Lower leg skin (tissue), 4 donors: Measurements from ENCODE around the gene ACKR2. TPM values are rescaled to one million over a fixed set of nuclear protein-coding genes. Genes with fewer than 3 reads are reported as not detected.

Experiments
- DNase-seq, 2 donors: peaks; one replicate each; pipeline ENCODE4 v3.0.0-alpha.2; 2019; ENCODE audit warnings: low spot score in 2 of 2
- H3K4me3 ChIP-seq: fragments of 200-600 bp; sonication (generic); 2 replicates; pipeline ENCODE4 v1.5.1; 2017; ENCODE audit warnings: mild to moderate bottlenecking, low read depth; ENCODE audit not compliant: poor library complexity, severe bottlenecking
- POLR2A ChIP-seq, 2 donors: fragments of 450-650 bp; IDR thresholded peaks; one replicate each; pipeline ENCODE4 v1.6.1; 2016 to 2017; ENCODE audit warnings: antibody characterized with exemption in 2 of 2, mild to moderate bottlenecking in 1 of 2, moderate library complexity in 1 of 2
- WGBS, 2 donors: methylation state at CpG; one replicate each; pipeline ENCODE4 v1.1.5; 2018; 5-methylcytosine and 5-hydroxymethylcytosine counted together
- intact Hi-C: fragments of 100-400 bp; cut with DNase I; formaldehyde crosslinking; loops from one replicate; pipeline ENCODE4 v1.15.0; 2023; ENCODE audit warnings: low total_unique reads
- total RNA-seq, 4 donors: library from RNA; depleted of rRNA; stranded (reverse); fragments of >200 nt; gene quantifications; one replicate each; pipeline ENCODE4 v1.1.0, GENCODE V29; 2016
- TF ChIP-seq, protein P1 (sequence below), 3 donors: fragments of 450-650 bp; IDR thresholded peaks; one replicate each; pipeline ENCODE4 v1.5.1; 2016; ENCODE audit warnings: antibody characterized with exemption in 3 of 3, mild to moderate bottlenecking in 3 of 3, moderate library complexity in 2 of 3

Gene ACKR2
- total RNA-seq, 4 donors from 2014 or later = 3.7 to 6.3 (median 4.5) TPM

DNA sequence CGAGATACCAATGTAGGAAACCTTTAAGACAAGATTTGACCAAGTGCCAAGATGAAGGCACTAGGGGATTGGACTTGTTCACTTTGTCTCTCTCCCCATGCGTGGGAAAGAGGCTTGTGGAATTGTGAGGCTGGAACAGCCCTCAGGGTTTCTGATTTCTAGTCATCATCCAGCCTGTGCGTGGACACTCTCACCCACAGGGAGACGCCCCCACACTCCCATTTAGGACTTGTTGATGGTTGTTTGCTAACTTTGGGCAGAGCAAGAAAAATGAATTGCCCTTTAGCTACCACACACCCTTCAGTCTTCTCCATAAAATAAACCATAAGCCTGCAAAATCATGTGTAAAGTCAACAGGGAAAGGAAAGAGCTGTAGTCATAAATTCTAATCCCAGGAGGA, 18.4 kb downstream of the ACKR2 start:
- intact Hi-C loops = loop anchor here (5.0 kb wide), 1 partner anchor 55 kb away; no protein-coding TSS in a partner anchor
- no peak for DNase-seq
- no peak overlapping the region for H3K4me3 ChIP-seq
- TF ChIP-seq POLR2A (IDR thresholded peaks at IDR 0.05) = no peak
- TF ChIP-seq, protein P1, sequence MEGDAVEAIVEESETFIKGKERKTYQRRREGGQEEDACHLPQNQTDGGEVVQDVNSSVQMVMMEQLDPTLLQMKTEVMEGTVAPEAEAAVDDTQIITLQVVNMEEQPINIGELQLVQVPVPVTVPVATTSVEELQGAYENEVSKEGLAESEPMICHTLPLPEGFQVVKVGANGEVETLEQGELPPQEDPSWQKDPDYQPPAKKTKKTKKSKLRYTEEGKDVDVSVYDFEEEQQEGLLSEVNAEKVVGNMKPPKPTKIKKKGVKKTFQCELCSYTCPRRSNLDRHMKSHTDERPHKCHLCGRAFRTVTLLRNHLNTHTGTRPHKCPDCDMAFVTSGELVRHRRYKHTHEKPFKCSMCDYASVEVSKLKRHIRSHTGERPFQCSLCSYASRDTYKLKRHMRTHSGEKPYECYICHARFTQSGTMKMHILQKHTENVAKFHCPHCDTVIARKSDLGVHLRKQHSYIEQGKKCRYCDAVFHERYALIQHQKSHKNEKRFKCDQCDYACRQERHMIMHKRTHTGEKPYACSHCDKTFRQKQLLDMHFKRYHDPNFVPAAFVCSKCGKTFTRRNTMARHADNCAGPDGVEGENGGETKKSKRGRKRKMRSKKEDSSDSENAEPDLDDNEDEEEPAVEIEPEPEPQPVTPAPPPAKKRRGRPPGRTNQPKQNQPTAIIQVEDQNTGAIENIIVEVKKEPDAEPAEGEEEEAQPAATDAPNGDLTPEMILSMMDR (IDR thresholded peaks at IDR 0.05) = no peak
- WGBS, 2 donors = 38 to 63% methylated on average over 4 of the region's 4 CpGs

DNA sequence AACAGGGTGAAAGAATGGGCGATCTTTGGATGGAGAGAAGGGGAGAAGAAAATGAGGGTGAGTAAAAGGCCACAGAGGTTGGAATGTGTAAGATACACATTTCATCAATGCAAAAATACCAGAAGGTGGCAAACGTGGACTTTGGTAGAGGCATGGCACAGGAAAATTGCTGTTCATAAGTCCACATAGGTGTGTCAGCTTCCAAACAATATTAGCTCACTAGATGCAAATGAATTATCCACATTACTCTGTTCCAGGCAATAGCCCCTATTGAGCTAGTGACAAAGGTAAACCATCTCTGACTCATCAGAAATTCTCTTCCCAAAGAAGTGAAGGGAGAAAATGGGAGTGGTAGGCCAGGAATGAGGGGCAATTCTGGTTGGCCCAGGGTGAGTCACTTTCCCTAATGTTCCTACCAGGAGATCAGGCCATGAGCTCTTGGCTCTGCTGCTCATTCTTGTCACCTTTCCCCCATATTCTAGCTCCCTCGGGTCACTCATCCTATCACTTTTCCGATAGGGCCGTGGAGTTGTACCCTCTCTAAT, 19.9 kb downstream of the ACKR2 start:
- TF ChIP-seq, protein P1 (IDR thresholded peaks at IDR 0.05) = no peak
- TF ChIP-seq POLR2A (IDR thresholded peaks at IDR 0.05) = no peak
- intact Hi-C loops = loop anchor here (5.0 kb wide), 1 partner anchor 53 kb away; no protein-coding TSS in a partner anchor
- no peak for DNase-seq
- no peak overlapping the region for H3K4me3 ChIP-seq
- WGBS, 2 donors = 92 to 93% methylated on average over 5 of the region's 5 CpGs

GRCh38 chr3:42829628-42830436, 20.6 kb downstream of the ACKR2 start:
- no peak overlapping the region for H3K4me3 ChIP-seq
- intact Hi-C loops = loop anchor here (5.0 to 10.0 kb wide), 2 partner anchors 52 to 55 kb away; partner anchors contain the start of gene CCDC13
- no peak for DNase-seq
- TF ChIP-seq, protein P1 (IDR thresholded peaks at IDR 0.05) = no peak
- no peak for TF ChIP-seq POLR2A (IDR thresholded peaks at IDR 0.05)
- 81 to 86% methylated on average over 5 of the region's 5 CpGs for WGBS, 2 donors

DNA sequence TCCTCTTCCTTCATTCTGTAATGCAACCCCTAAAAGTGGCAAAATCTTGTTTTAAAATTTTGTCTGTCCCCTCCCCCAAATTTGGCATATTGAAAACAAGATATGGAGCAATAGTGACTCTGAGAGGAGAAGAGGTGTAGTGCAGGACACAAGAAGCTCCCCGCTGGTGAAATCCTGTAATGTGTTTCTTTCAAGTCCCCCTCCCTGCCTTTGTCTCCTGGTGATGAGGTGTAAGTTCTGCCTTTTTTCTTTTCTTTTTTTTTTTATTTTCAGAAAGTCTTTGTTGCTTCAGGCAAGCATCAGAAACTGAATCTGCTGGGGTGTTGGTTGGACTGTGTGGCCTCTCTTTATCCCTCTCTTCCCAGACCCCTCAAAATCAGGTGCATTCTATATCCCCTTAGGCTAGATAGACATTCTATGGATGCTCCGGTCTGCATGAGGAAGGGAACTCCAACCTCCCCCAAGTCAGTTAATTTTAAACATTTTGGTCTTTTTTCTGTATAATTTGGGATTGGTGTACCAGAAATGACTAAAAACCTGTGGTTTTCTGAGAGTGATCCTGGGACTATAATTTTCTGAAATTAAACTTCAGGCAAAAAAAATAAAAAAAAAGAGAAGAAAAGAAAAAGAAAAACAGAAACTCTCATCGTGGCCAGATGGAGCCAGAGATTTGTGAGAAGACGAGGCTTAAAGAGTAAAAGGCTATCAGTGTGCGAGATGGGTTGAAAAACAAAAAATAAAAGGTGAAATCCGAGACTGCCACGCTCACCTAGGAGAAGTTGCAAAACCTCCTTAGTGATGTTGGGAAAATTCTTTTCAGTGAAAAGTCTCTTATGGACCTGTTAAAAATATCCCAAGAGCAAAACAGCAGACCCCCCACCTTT, 21.4 kb downstream of the ACKR2 start:
- no peak for TF ChIP-seq POLR2A (IDR thresholded peaks at IDR 0.05)
- TF ChIP-seq, protein P1 (IDR thresholded peaks at IDR 0.05) = no peak
- DNase-seq = no peak
- H3K4me3 ChIP-seq = no peak overlapping the region
- 46 to 53% methylated on average over 7 of the region's 7 CpGs for WGBS, 2 donors
- intact Hi-C loops = loop anchor here (10.0 kb wide), 1 partner anchor 56 kb away; the partner anchor contains the start of gene CCDC13

DNA sequence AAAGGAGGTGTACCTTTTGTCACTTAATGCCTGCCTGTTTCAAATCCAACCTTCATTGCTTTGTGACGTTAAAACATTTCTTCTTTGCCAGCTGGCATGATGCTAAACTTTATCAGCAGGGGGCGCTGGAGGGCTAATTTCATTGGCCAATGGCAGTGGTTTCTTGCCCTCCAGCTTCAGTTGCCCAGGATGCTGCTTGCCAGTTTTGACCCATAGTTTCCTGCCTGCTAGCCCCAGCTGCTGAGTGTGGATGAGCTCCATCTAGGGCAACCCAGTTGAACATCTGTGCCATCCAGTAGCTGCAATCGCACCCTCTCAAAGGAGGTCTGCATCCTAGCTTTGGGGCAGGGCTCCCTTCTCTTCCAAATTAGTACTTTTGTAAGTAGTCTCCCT, 22.1 kb downstream of the ACKR2 start:
- DNase-seq = peak; percentile 74 to 94
- WGBS, 2 donors = 25 to 29% methylated on average over 3 of the region's 3 CpGs
- intact Hi-C loops = loop anchor here (10.0 kb wide), 1 partner anchor 57 kb away; the partner anchor contains the start of gene CCDC13
- no peak overlapping the region for H3K4me3 ChIP-seq
- no peak for TF ChIP-seq POLR2A (IDR thresholded peaks at IDR 0.05)
- TF ChIP-seq, protein P1 (IDR thresholded peaks at IDR 0.05) = no peak
